IgD-negative memory B cell (primary cell): ENCODE results near the gene VSNL1. TPM values are rescaled to one million over a fixed set of nuclear protein-coding genes. Genes with fewer than 3 reads are reported as not detected.

Experiments
- H3K27ac Mint-ChIP-seq, 3 donors: one replicate each; pipeline ENCODE4 v1.8.0; 2020 to 2022; ENCODE audit warnings: mild to moderate bottlenecking in 3 of 3, mixed read lengths in 3 of 3, moderate library complexity in 1 of 3
- H3K27me3 Mint-ChIP-seq: one replicate; pipeline ENCODE4 v1.8.0; 2021; ENCODE audit warnings: mixed read lengths
- H3K36me3 Mint-ChIP-seq: one replicate; pipeline ENCODE4 v1.8.0; 2020; ENCODE audit warnings: mild to moderate bottlenecking, mixed read lengths
- H3K4me1 Mint-ChIP-seq, 3 donors: one replicate each; pipeline ENCODE4 v1.8.0; 2020 to 2022; ENCODE audit warnings: mixed read lengths in 3 of 3, mild to moderate bottlenecking in 1 of 3
- H3K4me3 Mint-ChIP-seq, 4 donors: one replicate each; pipeline ENCODE4 v1.8.0; 2020 to 2022; ENCODE audit warnings: mild to moderate bottlenecking in 4 of 4, mixed read lengths in 4 of 4, moderate library complexity in 3 of 4
- H3K9me3 Mint-ChIP-seq, 3 donors: one replicate each; pipeline ENCODE4 v1.8.0; 2020 to 2021; ENCODE audit warnings: mixed read lengths in 3 of 3, mild to moderate bottlenecking in 1 of 3
- polyA plus RNA-seq: library from polyadenylated mRNA; unstranded; fragments of 300-500 nt; fragmentation: Illumina TruSeq; gene quantifications from one replicate; pipeline ENCODE4 v1.2.3, GENCODE V29; 2021

The VSNL1 gene
- polyA plus RNA-seq, result not detected

- Mint-ChIP-seq H3K27me3 (peaks cover 61% of the 10 kb centered on the region), H3K27ac (no peak within 1 kb of the TSS), H3K9me3 (peaks cover 0 to 6% (median 3%) of the 10 kb centered on the region in 3 donors), H3K4me3 (peak within 1 kb of the TSS; percentile 31 to 79 (median 44)), H3K4me1 (peaks cover 0 to 23% (median 17%) of the 10 kb centered on the region in 3 donors), H3K36me3 (no peaks in the 10 kb centered on the region)
These were observed at the start of gene VSNL1 for GRCh38 chr2:17540093-17540812. TSS of gene VSNL1 (plus strand) at chr2:17540696. CDS start at chr2:17592075, 51,379 bp downstream.

GRCh38 chr2:17495590-17495989 is 44.9 kb upstream of the VSNL1 start:
- Mint-ChIP-seq H3K9me3 (no peaks in the 10 kb centered on the region), H3K4me1 (no peaks in the 10 kb centered on the region), H3K36me3 (no peaks in the 10 kb centered on the region), H3K27ac (no peak overlapping the region), H3K4me3 (no peak overlapping the region), H3K27me3 (no peaks in the 10 kb centered on the region)

GRCh38 chr2:17497718-17498117 is 42.8 kb upstream of the VSNL1 start:
- H3K4me1 Mint-ChIP-seq, result peaks cover 0 to 1% (median 0%) of the 10 kb centered on the region in 3 donors
- H3K4me3 Mint-ChIP-seq, result no peak overlapping the region
- H3K36me3 Mint-ChIP-seq, result no peaks in the 10 kb centered on the region
- H3K9me3 Mint-ChIP-seq, result no peaks in the 10 kb centered on the region
- no peak overlapping the region for H3K27ac Mint-ChIP-seq
- no peaks in the 10 kb centered on the region for H3K27me3 Mint-ChIP-seq

- Mint-ChIP-seq H3K9me3 (peaks cover 0 to 2% (median 0%) of the 10 kb centered on the region in 3 donors), H3K36me3 (no peaks in the 10 kb centered on the region), H3K4me3 (no peak overlapping the region), H3K4me1 (peaks cover 0 to 1% (median 0%) of the 10 kb centered on the region in 3 donors), H3K27ac (no peak overlapping the region), H3K27me3 (peaks cover 13% of the 10 kb centered on the region)
These were observed 33.5 kb upstream of the VSNL1 start for GRCh38 chr2:17506736-17507616.

GRCh38 chr2:17515652-17516051 is 24.8 kb upstream of the VSNL1 start:
- Mint-ChIP-seq H3K4me3 (no peak overlapping the region), H3K4me1 (peaks cover 16 to 25% (median 18%) of the 10 kb centered on the region in 3 donors), H3K27me3 (peaks cover 28% of the 10 kb centered on the region), H3K9me3 (peaks cover 0 to 1% (median 0%) of the 10 kb centered on the region in 3 donors), H3K27ac (no peak overlapping the region), H3K36me3 (peaks cover under 1% of the 10 kb centered on the region)

GRCh38 chr2:17517481-17518211 is 22.9 kb upstream of the VSNL1 start:
- Mint-ChIP-seq H3K27ac (peak overlapping the region; percentile 42 to 58 (median 54)), H3K4me3 (peak overlapping the region; percentile 18 to 85 (median 52)), H3K9me3 (peaks cover 0 to 3% (median 0%) of the 10 kb centered on the region in 3 donors), H3K36me3 (peaks cover 1% of the 10 kb centered on the region), H3K27me3 (peaks cover 29% of the 10 kb centered on the region), H3K4me1 (peaks cover 16 to 28% (median 18%) of the 10 kb centered on the region in 3 donors)

- Mint-ChIP-seq H3K4me1 (peaks cover 16 to 28% (median 18%) of the 10 kb centered on the region in 3 donors), H3K9me3 (peaks cover 0 to 3% (median 0%) of the 10 kb centered on the region in 3 donors), H3K27ac (peak within 1 kb of the TSS; percentile 48 to 58 (median 54)), H3K27me3 (peaks cover 29% of the 10 kb centered on the region), H3K36me3 (peaks cover 1% of the 10 kb centered on the region), H3K4me3 (peak within 1 kb of the TSS; percentile 36 to 85 (median 52))
These were observed 22.0 kb upstream of the VSNL1 start, which contains the start of gene RAD51AP2 for GRCh38 chr2:17518212-17519154. TSS of gene RAD51AP2 (minus strand) at chr2:17518440. CDS start at chr2:17518415, 25 bp downstream.

- Mint-ChIP-seq H3K27ac (no peak overlapping the region), H3K4me1 (peaks cover 16 to 28% (median 16%) of the 10 kb centered on the region in 3 donors), H3K27me3 (peaks cover 29% of the 10 kb centered on the region), H3K36me3 (peaks cover 1% of the 10 kb centered on the region), H3K4me3 (peak overlapping the region in 1 of 4 donors; percentile 54), H3K9me3 (peaks cover 0 to 3% (median 0%) of the 10 kb centered on the region in 3 donors)
These were observed 21.0 kb upstream of the VSNL1 start for GRCh38 chr2:17519486-17519885.

GRCh38 chr2:17520761-17521160 is 19.7 kb upstream of the VSNL1 start:
- peaks cover 34% of the 10 kb centered on the region for H3K27me3 Mint-ChIP-seq
- H3K4me1 Mint-ChIP-seq, result peaks cover 11 to 22% (median 11%) of the 10 kb centered on the region in 3 donors
- H3K27ac Mint-ChIP-seq, result peak overlapping the region in 1 of 3 donors; percentile 71
- peaks cover 0 to 3% (median 0%) of the 10 kb centered on the region in 3 donors for H3K9me3 Mint-ChIP-seq
- H3K4me3 Mint-ChIP-seq, result peak overlapping the region in 2 of 4 donors; percentile 20 to 52
- peaks cover 1% of the 10 kb centered on the region for H3K36me3 Mint-ChIP-seq

- H3K9me3 Mint-ChIP-seq, result peaks cover 0 to 3% (median 0%) of the 10 kb centered on the region in 3 donors
- peaks cover 1% of the 10 kb centered on the region for H3K36me3 Mint-ChIP-seq
- H3K27ac Mint-ChIP-seq, result no peak overlapping the region
- peaks cover 32% of the 10 kb centered on the region for H3K27me3 Mint-ChIP-seq
- peaks cover 8 to 19% (median 8%) of the 10 kb centered on the region in 3 donors for H3K4me1 Mint-ChIP-seq
- H3K4me3 Mint-ChIP-seq, result no peak overlapping the region
These were observed 18.9 kb upstream of the VSNL1 start for GRCh38 chr2:17521621-17522020.

- no peak overlapping the region for H3K27ac Mint-ChIP-seq
- H3K4me3 Mint-ChIP-seq, result no peak overlapping the region
- peaks cover 5 to 14% (median 8%) of the 10 kb centered on the region in 3 donors for H3K4me1 Mint-ChIP-seq
- H3K9me3 Mint-ChIP-seq, result peaks cover 0 to 3% (median 0%) of the 10 kb centered on the region in 3 donors
- peaks cover 1% of the 10 kb centered on the region for H3K36me3 Mint-ChIP-seq
- H3K27me3 Mint-ChIP-seq, result peaks cover 28% of the 10 kb centered on the region
These were observed 18.2 kb upstream of the VSNL1 start for GRCh38 chr2:17522303-17522702.

- Mint-ChIP-seq H3K36me3 (peaks cover 2% of the 10 kb centered on the region), H3K4me3 (no peak overlapping the region), H3K27ac (no peak overlapping the region), H3K27me3 (peaks cover 14% of the 10 kb centered on the region), H3K4me1 (no peaks in the 10 kb centered on the region), H3K9me3 (no peaks in the 10 kb centered on the region)
These were observed 10.7 kb upstream of the VSNL1 start for GRCh38 chr2:17529771-17530170.

GRCh38 chr2:17533546-17533945 is 7.0 kb upstream of the VSNL1 start:
- Mint-ChIP-seq H3K27me3 (peaks cover 35% of the 10 kb centered on the region), H3K4me1 (peaks cover 0 to 10% (median 6%) of the 10 kb centered on the region in 3 donors), H3K9me3 (peaks cover 0 to 1% (median 0%) of the 10 kb centered on the region in 3 donors), H3K36me3 (peaks cover 2% of the 10 kb centered on the region), H3K27ac (no peak overlapping the region), H3K4me3 (no peak overlapping the region)
